ENCODE data around the gene PLTP.

DNA sequence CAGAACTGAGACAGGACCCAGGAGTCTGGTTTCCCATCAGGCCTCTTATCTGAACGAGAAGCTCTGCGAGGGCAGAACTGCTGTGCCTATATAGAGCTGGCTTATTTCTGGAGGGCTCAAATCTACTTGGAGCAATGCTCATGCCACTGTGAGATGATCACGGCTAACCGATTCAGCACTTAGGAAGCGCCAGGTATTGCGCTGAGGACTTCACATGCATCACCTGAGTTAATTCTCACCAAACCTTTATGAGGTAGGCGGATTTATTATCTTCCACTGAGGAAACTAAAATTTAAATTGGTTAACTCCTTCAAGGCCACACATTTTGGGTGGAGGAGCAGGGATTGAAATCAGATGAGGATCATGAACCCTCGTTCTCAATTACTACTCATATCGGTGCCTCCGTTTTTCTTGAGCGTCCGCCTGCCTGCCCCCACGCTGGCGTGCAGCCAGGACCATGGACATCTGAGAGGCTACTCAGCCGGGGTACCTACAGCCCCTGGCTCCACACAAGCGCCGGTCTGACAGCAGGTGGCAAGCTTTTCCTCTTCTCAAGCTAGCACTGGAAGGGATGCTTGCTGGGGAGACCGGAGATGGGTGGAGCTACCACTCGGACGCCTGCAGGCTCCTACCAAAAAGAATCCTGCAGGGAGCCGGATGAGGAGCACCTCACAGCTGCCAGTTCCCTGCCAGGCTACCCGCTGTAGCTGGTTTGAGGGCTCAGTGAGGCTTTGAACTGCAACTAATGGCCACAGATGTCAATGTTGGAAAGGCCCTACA, 21.5 kb upstream of the PLTP start:
- TF ChIP-seq CTCF (IDR thresholded peaks at IDR 0.05) (peak in 10 of 12 donors; percentile 7 to 56 (median 30)), POLR2A (IDR thresholded peaks at IDR 0.05) (peak in 1 of 2 donors; percentile 16)

Measured in heart left ventricle (tissue), 13 donors.